ENCODE results near the gene TRABD2A. TPM values are rescaled to one million over a fixed set of nuclear protein-coding genes. Genes with fewer than 3 reads are reported as not detected.

The TRABD2A gene
- total RNA-seq, 1 experiment from 2014 or later: 1.7 TPM

DNA sequence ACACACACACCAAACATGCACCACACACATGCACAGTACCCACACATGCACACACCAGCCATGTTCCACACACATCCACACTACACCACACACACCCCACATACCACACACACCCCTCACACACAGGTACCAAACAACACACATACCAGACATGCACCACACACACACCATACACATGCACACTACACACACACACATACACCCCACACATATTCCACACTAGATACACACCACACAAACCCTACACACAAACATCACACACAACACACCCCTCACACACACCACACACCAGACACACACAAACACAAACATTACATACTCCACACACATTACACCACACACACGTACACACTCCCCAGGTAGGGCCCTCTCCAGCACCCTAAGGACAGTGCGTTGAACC, 51.2 kb downstream of the TRABD2A start:
- no peak overlapping the region for H3K23ac ChIP-seq (ENCODE audit: insufficient read length, low read depth, low read length)
- H2BK5ac ChIP-seq (ENCODE audit: insufficient read length, low read length): no peak overlapping the region
- WGBS (ENCODE audit: extremely low coverage, insufficient read length, low lambda C conversion rate): no CpG with 5 or more reads among the region's 2 CpGs
- H3K18ac ChIP-seq (ENCODE audit: insufficient read length, low read depth, low read length): no peak overlapping the region
- H3K4me2 ChIP-seq (ENCODE audit: insufficient read depth, insufficient read length, low read length): no peak overlapping the region
- H3T11ph ChIP-seq (ENCODE audit: low read length): no peak overlapping the region
- peaks cover 31% of the 10 kb centered on the region for H3K27me3 Mint-ChIP-seq (ENCODE audit: low read depth)
- no peak overlapping the region for H3K9ac ChIP-seq (ENCODE audit: extremely low read depth, insufficient read length, low read length)
- no peak overlapping the region for H2BK120ac ChIP-seq (ENCODE audit: low read depth, low read length, poor library complexity, severe bottlenecking)
- DNase-seq: no peak
- no peaks in the 10 kb centered on the region for H3K79me2 ChIP-seq (ENCODE audit: insufficient read depth, low read length)
- H3K56ac ChIP-seq (ENCODE audit: insufficient read length, low read depth, low read length): no peak overlapping the region
- H2BK12ac ChIP-seq (ENCODE audit: insufficient read length, low read depth, low read length): no peak overlapping the region
- peak overlapping the region; percentile 0 for H2AK5ac ChIP-seq (ENCODE audit: insufficient read length, low read length)
- no peak overlapping the region; the same call in 1 of the 2 replicates for H3K14ac ChIP-seq (ENCODE audit: insufficient read depth, low read length)
- no peak overlapping the region for H4K8ac ChIP-seq (replicated peaks; ENCODE audit: insufficient read length, low read depth, low read length)
- no peaks in the 10 kb centered on the region for H3K9me3 ChIP-seq (ENCODE audit: control insufficient read depth, low read depth, low read length)
- TF ChIP-seq, protein P1, sequence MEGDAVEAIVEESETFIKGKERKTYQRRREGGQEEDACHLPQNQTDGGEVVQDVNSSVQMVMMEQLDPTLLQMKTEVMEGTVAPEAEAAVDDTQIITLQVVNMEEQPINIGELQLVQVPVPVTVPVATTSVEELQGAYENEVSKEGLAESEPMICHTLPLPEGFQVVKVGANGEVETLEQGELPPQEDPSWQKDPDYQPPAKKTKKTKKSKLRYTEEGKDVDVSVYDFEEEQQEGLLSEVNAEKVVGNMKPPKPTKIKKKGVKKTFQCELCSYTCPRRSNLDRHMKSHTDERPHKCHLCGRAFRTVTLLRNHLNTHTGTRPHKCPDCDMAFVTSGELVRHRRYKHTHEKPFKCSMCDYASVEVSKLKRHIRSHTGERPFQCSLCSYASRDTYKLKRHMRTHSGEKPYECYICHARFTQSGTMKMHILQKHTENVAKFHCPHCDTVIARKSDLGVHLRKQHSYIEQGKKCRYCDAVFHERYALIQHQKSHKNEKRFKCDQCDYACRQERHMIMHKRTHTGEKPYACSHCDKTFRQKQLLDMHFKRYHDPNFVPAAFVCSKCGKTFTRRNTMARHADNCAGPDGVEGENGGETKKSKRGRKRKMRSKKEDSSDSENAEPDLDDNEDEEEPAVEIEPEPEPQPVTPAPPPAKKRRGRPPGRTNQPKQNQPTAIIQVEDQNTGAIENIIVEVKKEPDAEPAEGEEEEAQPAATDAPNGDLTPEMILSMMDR (conservative IDR thresholded peaks at IDR 0.05): no peak
- no peak overlapping the region for H2BK15ac ChIP-seq (ENCODE audit: low read depth, low read length)
- H3K27ac Mint-ChIP-seq: no peak overlapping the region
- H4K91ac ChIP-seq (ENCODE audit: insufficient read length, low read depth, low read length): no peak overlapping the region
- H4K5ac ChIP-seq (ENCODE audit: insufficient read length, low read depth, low read length): no peak overlapping the region
- H2AFZ ChIP-seq (ENCODE audit: low read length): no peak overlapping the region
- no peak overlapping the region for H2BK20ac ChIP-seq (ENCODE audit: low read depth, low read length, poor library complexity, severe bottlenecking)
- H3K27ac ChIP-seq (ENCODE audit: insufficient read length, low read depth, low read length): no peak overlapping the region
- no peaks in the 10 kb centered on the region for H3K79me1 ChIP-seq (ENCODE audit: insufficient read depth, low read depth, low read length, poor library complexity, severe bottlenecking)
- peaks cover 10 to 16% of the 10 kb centered on the region in 2 experiments for H3K4me1 Mint-ChIP-seq
- no peaks in the 10 kb centered on the region for H3K9me3 Mint-ChIP-seq
- peaks cover 5% of the 10 kb centered on the region; the same call in 1 of the 2 replicates for H3K4me1 ChIP-seq (ENCODE audit: insufficient read depth, low read length)
- H3K4me3 Mint-ChIP-seq: no peak overlapping the region
- H3K23me2 ChIP-seq (ENCODE audit: insufficient read length, low read depth, low read length, poor library complexity, severe bottlenecking): no peaks in the 10 kb centered on the region
- no peaks in the 10 kb centered on the region; a peak in 1 of 7 replicates for H3K36me3 Mint-ChIP-seq (ENCODE audit: insufficient read depth in 1 of 3, low read depth in 3 of 3)
- no peaks in the 10 kb centered on the region for H4K20me1 ChIP-seq (ENCODE audit: control insufficient read depth, insufficient read depth, insufficient read length)
- no peaks in the 10 kb centered on the region for H3K27me3 ChIP-seq (ENCODE audit: insufficient read depth, low read length)
- H3K4ac ChIP-seq (ENCODE audit: low read depth, low read length): no peak overlapping the region
